GM04504 (cell line): ENCODE results near the gene LTBP1.
"Not testable (repeated sequence)": the region's sequence is repeated elsewhere in the genome, so short reads cannot be mapped to it uniquely, and the experiment has no call there.

ENCODE experiments used
- DNase-seq: peaks from one replicate; pipeline ENCODE4 v3.0.0-alpha.2; 2012; ENCODE audit warnings: low read depth

The LTBP1 gene

DNA sequence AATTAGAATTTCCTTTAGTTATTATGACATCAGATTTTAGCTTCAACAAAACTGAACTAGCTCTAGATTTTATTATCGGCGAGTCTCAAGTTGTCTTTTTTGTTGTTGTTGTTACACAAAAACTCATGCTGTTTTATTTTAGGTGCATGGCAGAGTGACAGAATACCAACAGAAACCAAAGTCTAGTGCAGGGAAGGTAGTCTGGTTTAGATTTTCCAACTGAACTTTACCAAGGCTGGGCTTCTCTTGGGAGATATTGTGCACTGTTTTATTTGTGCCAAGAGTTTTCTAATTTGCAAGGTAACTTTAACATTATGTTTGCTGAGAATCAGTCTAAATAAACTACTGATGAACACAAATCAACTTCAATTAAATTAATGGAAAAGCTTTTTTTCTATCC, 486.1 kb downstream of the LTBP1 start:
- no peak for DNase-seq

DNA sequence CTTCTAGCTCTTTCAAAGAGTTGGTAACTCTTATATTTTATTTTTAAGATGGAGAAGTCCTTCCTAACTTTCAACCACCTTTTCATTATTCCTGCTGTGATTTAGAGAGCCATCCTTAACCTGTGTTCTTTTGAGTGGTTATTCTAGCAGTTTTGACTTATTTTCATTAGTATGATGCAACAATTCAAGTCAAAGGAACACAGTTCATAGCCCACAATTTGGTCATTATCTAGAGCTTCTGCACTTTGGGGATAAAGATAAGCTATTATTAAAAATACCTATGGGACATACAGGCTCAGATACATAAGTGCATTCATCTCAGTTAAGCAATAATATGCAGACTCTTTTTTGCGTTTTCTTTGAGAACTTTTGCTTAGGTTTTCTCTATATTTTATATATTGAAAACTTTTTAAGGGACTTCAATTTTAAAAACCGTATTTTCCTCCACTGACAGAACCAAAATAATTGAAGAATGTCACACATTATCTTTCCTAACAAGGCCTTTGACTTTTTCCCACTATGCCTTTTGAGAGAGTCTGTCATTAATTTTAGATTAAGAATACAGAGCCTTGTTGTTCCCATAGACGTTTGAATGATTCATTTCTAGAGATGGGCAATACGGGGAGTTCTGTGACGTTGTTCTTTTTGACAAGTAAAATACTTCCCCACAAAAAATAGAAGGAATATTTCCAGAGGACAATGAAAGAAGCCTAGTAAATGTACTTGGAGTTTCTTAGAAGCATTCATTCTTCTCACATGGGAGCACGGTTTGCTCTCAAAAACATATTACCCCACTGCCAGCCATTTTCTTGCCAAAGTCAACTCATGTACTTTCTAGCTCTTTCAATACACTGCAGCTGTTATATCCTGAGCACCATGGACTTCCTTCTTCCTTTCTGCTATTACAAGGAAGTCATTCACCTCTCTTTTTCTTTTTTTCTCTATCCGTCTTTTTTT, 486.8 kb downstream of the LTBP1 start:
- no peak for DNase-seq

- DNase-seq: no peak
Measured at GRCh38 chr2:33435518-33435917, 488.8 kb downstream of the LTBP1 start.

GRCh38 chr2:33436083-33436482, 489.3 kb downstream of the LTBP1 start:
- DNase-seq: no peak

GRCh38 chr2:33437297-33437696, 490.5 kb downstream of the LTBP1 start:
- peak; percentile 81 for DNase-seq

GRCh38 chr2:33437815-33438214, 491.1 kb downstream of the LTBP1 start:
- no peak for DNase-seq

DNA sequence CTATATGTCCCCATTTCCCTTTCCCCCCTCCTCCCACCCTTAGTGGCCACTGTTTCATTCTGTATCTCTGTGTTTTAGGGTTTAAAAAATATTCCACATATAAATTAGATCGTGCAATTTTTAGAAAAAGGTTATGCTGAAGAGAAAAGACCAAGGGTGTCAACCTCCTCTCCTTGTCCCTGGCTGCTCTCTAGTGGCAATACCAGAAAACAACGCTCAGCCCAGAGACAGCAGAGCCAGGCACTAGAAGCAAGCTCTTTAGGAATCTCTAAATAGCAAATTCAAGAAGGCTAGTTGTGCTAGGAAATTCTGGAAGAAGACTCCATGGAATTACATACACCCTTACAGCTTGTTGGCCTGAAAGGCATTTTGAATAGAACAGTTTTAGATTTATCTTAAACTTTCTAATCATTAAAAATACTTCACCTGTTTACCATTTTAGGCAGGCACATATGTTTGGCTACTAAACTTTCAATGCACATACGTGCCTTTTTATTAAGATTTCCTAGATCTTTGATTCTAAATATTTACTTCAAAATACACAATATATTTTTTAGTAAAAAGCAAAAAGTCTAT, 494.6 kb downstream of the LTBP1 start:
- peak; percentile 60 for DNase-seq

- DNase-seq: not testable (repeated sequence)
Measured at GRCh38 chr2:33442052-33442451, 495.3 kb downstream of the LTBP1 start.

GRCh38 chr2:33442528-33443079, 495.9 kb downstream of the LTBP1 start:
- no peak for DNase-seq

GRCh38 chr2:33443274-33443829, 496.6 kb downstream of the LTBP1 start:
- DNase-seq: no peak

- no peak for DNase-seq
Measured at GRCh38 chr2:33444967-33445366, 498.2 kb downstream of the LTBP1 start.

- no peak for DNase-seq
Measured at GRCh38 chr2:33448220-33448899, 501.6 kb downstream of the LTBP1 start.
